HFF-Myc (cell line): ENCODE results near the gene DPEP1.

Experiments
- DNase-seq: peaks from one replicate; pipeline ENCODE4 v3.0.0-alpha.2; 2011; ENCODE audit warnings: low read depth; ENCODE audit errors: extremely low read depth
- H3K4me3 ChIP-seq: replicated peaks from 2 replicates; pipeline ENCODE4 v1.5.1; 2011; ENCODE audit warnings: low read depth, mild to moderate bottlenecking, control low read depth, low read length
- CTCF ChIP-seq: IDR thresholded peaks from 2 replicates; pipeline ENCODE4 v1.5.1; 2012; ENCODE audit warnings: mild to moderate bottlenecking, low read depth, low read length, control low read depth; ENCODE audit errors: missing control alignments

Gene DPEP1

GRCh38 chr16:89595330-89596060 lies 17.9 kb upstream of the DPEP1 start:
- no peak for TF ChIP-seq CTCF
- no peak overlapping the region for H3K4me3 ChIP-seq
- DNase-seq = no peak

- no peak for TF ChIP-seq CTCF
- H3K4me3 ChIP-seq = no peak overlapping the region
- no peak for DNase-seq
These were observed 17.3 kb upstream of the DPEP1 start for GRCh38 chr16:89596061-89596689.

GRCh38 chr16:89596957-89597649 lies 16.3 kb upstream of the DPEP1 start:
- H3K4me3 ChIP-seq = no peak overlapping the region
- DNase-seq = no peak
- TF ChIP-seq CTCF = no peak

GRCh38 chr16:89598199-89598598 lies 15.2 kb upstream of the DPEP1 start:
- TF ChIP-seq CTCF = no peak
- H3K4me3 ChIP-seq = no peak overlapping the region
- no peak for DNase-seq

- DNase-seq = no peak
- TF ChIP-seq CTCF = peak; percentile 33
- H3K4me3 ChIP-seq = no peak overlapping the region
These were observed 14.0 kb upstream of the DPEP1 start for GRCh38 chr16:89599451-89599858.

GRCh38 chr16:89599902-89600301 lies 13.5 kb upstream of the DPEP1 start:
- H3K4me3 ChIP-seq = no peak overlapping the region
- no peak for TF ChIP-seq CTCF
- no peak for DNase-seq
